Subcutaneous adipose tissue (tissue), 4 donors: ENCODE measurements around the gene SLC27A6. TPM values are rescaled to one million over a fixed set of nuclear protein-coding genes. Genes with fewer than 3 reads are reported as not detected.

Experiments
- CTCF ChIP-seq: fragments of 450-650 bp; IDR thresholded peaks from one replicate; pipeline ENCODE4 v1.5.1; 2016; ENCODE audit warnings: low read depth, mild to moderate bottlenecking, control low read depth, antibody characterized with exemption, moderate library complexity
- total RNA-seq, 4 donors: library from RNA; depleted of rRNA; stranded (reverse); fragments of >200 nt; gene quantifications; one replicate each; pipeline ENCODE4 v1.1.0, GENCODE V29; 2016

Gene SLC27A6
- total RNA-seq, 4 donors from 2014 or later = 0.44 to 0.51 TPM; not detected in 2

DNA sequence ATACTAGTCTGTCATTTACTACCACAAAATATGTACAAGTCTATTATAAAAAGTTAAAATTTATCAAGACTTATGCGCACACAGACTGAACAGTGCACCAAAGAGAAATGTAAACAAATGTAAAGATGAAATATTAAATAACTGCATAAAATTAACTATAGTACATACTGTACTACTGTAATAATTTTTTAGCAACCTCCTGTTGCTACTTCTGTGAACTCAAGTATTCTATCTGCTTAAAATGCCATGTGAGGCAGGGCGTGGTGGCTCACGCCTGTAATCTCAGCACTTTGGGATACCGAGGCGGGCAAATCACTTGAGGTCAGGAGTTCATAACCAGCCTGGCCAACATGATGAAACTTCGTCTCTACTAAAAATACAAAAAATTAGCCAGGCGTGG is 115.5 kb downstream of the SLC27A6 start:
- TF ChIP-seq CTCF = no peak

- TF ChIP-seq CTCF = no peak
Observed at GRCh38 chr5:129082225-129083136, 117.2 kb downstream of the SLC27A6 start.

Other genes starting within 250 kb of the SLC27A6 start
- 10 to 100 TPM; 15.6 to 43.0 (median 34.1) TPM for gene ISOC1, start 129.3 kb downstream of the SLC27A6 start, total RNA-seq